Activated T-cell treated with anti-CD3 and anti-CD28 coated beads, Interleukin-2, amount 50 U/mL, for 72 hours (primary cell): Measurements from ENCODE around the gene GALK2. TPM values are rescaled to one million over a fixed set of nuclear protein-coding genes. Genes with fewer than 3 reads are reported as not detected.
A peak's percentile ranks its signal among the peaks of the same experiment; 100 is the strongest.
"Not testable (repeated sequence)": the region's sequence is repeated elsewhere in the genome, so short reads cannot be mapped to it uniquely, and the experiment has no call there.

ENCODE experiments used
- ATAC-seq, 2 donors: fragments of 150-1000 bp; cut with Tn5 transposase; replicated peaks in 1 of 2; 2 replicates each; pipeline ENCODE4 v1.10.0; 2021; ENCODE audit warnings: moderate library complexity in 2 of 2, mild to moderate bottlenecking in 1 of 2
- DNase-seq, 2 donors: peaks; one replicate each; pipeline ENCODE4 v3.0.0; 2021 to 2022; ENCODE audit warnings: mixed read lengths in 1 of 2
- H3K27ac Mint-ChIP-seq: one replicate; pipeline ENCODE4 v1.8.0; 2022; ENCODE audit warnings: mild to moderate bottlenecking, moderate library complexity, mixed read lengths
- H3K27me3 Mint-ChIP-seq: one replicate; pipeline ENCODE4 v1.8.0; 2022; ENCODE audit warnings: low read depth, mixed read lengths
- H3K36me3 Mint-ChIP-seq, 2 donors: one replicate each; pipeline ENCODE4 v1.8.0; 2022; ENCODE audit warnings: mixed read lengths in 2 of 2, mild to moderate bottlenecking in 1 of 2; ENCODE audit not compliant: insufficient read depth in 2 of 2
- H3K4me1 Mint-ChIP-seq: one replicate; pipeline ENCODE4 v1.8.0; 2022; ENCODE audit warnings: low read depth, mixed read lengths
- H3K4me3 Mint-ChIP-seq, 2 donors: one replicate each; pipeline ENCODE4 v1.8.0; 2022; ENCODE audit warnings: mild to moderate bottlenecking in 2 of 2, mixed read lengths in 2 of 2, moderate library complexity in 2 of 2
- H3K9me3 Mint-ChIP-seq, 2 donors: one replicate each; pipeline ENCODE4 v1.8.0; 2022; ENCODE audit warnings: mixed read lengths in 2 of 2
- total RNA-seq, 2 donors: library from RNA; stranded (reverse); gene quantifications; one replicate each; pipeline ENCODE4 v1.2.3, GENCODE V29; 2022

Gene GALK2
- total RNA-seq, 2 donors from 2014 or later, result 27.3 to 37.8 TPM

DNA sequence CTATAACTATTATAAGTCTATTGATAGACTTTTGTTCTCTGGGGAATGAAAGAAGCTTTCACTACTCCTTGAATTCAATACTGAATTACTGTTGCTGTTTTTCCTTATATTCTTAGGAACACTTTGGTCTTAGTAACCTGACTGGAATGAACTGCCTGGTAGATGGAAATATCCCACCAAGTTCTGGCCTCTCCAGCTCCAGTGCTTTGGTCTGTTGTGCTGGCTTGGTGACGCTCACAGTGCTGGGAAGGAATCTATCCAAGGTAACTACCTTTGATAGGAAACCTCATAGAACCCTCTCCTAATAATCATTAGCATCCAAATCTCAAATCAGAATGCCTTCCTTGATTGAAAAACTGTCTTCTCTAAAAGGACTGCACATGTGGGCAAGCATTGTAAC lies 69.1 kb downstream of the GALK2 start:
- Mint-ChIP-seq H3K9me3 (no peaks in the 10 kb centered on the region), H3K36me3 (peaks cover 0 to 5% of the 10 kb centered on the region in 2 donors), H3K27me3 (no peaks in the 10 kb centered on the region), H3K4me1 (peaks cover 6% of the 10 kb centered on the region), H3K27ac (no peak overlapping the region), H3K4me3 (no peak overlapping the region)
- ATAC-seq (no peak), DNase-seq (no peak)

DNA sequence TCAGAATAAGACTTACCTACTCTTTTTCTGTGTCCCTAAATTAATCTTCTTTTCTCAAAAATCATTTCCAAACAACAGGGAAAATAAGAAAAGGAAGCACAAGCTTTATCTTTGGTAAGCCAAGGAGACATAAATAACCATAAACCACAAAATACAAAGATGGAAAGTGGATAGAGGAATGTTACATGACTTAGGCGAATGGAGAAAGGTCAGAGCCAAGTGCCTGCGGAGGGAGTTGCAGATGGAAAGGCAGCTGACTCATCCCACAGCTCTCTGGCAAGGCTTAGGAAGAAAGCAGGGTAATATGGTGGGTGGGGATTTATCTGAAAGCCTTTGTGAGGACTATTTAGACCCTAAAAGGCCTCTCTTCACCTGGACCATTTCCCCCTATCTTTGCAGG lies 72.8 kb downstream of the GALK2 start:
- no peak for ATAC-seq
- no peak for DNase-seq

DNA sequence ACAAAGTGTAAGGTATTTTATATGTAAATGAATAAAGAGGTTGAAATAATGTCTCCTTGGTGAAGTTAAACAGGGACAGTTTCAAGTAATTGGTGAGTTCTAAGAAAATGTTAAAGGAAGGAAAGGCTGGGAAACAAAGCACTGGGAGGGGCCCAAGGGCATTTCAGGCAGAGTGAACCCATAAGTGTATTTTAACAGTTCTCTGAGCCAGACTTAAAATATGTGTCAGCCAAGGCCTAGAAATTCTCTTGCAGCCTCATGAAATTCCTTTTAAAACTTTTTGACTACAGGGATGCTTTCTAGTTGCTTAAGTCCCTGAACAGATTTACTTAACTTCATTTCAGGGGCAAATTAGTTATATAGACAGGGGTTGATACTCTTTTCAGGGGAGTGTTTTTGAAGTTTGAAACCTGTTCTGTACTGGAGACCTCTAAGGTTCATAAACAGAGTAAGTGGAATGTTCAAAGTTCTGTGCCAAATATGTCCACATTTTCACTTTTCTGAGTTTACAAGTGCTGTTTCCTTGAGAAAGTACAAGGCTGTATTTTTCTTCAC lies 77.6 kb downstream of the GALK2 start:
- no peak for DNase-seq
- H3K4me1 Mint-ChIP-seq, result no peaks in the 10 kb centered on the region
- peak overlapping the region; percentile 7 for H3K27ac Mint-ChIP-seq
- peaks cover 0 to 2% of the 10 kb centered on the region in 2 donors for H3K9me3 Mint-ChIP-seq
- no peaks in the 10 kb centered on the region for H3K27me3 Mint-ChIP-seq
- no peak overlapping the region for H3K4me3 Mint-ChIP-seq
- ATAC-seq, result no peak
- peaks cover 11 to 25% of the 10 kb centered on the region in 2 donors for H3K36me3 Mint-ChIP-seq

More for the DNA sequence above, 72.8 kb downstream of the GALK2 start:
- Mint-ChIP-seq H3K27ac (no peak overlapping the region), H3K27me3 (no peaks in the 10 kb centered on the region), H3K36me3 (peaks cover 2 to 15% of the 10 kb centered on the region in 2 donors), H3K4me1 (no peaks in the 10 kb centered on the region), H3K9me3 (no peaks in the 10 kb centered on the region), H3K4me3 (no peak overlapping the region)

DNA sequence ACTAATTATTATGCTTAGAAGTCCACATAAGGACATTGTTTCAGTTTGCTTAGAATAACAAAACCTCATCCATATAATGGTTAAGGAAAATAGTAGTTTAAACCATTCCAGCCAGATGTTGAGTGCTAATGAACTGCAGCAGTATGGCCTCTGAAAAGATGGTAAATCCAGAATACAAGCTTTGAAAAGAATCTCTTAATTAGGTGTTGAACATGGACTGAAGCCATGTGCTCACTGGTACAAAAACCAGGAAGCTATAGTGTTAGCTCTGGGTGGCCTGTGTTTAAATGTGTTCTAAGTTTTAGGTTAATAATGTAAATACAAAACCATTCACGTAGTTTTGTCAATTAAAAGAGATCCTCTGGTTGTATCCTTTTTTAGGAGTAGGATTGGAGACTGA lies 78.2 kb downstream of the GALK2 start:
- peaks cover 11 to 25% of the 10 kb centered on the region in 2 donors for H3K36me3 Mint-ChIP-seq
- no peak overlapping the region for H3K4me3 Mint-ChIP-seq
- no peak for DNase-seq
- no peaks in the 10 kb centered on the region for H3K4me1 Mint-ChIP-seq
- H3K9me3 Mint-ChIP-seq, result peaks cover 0 to 2% of the 10 kb centered on the region in 2 donors
- no peak for ATAC-seq
- H3K27me3 Mint-ChIP-seq, result no peaks in the 10 kb centered on the region
- no peak overlapping the region for H3K27ac Mint-ChIP-seq

DNA sequence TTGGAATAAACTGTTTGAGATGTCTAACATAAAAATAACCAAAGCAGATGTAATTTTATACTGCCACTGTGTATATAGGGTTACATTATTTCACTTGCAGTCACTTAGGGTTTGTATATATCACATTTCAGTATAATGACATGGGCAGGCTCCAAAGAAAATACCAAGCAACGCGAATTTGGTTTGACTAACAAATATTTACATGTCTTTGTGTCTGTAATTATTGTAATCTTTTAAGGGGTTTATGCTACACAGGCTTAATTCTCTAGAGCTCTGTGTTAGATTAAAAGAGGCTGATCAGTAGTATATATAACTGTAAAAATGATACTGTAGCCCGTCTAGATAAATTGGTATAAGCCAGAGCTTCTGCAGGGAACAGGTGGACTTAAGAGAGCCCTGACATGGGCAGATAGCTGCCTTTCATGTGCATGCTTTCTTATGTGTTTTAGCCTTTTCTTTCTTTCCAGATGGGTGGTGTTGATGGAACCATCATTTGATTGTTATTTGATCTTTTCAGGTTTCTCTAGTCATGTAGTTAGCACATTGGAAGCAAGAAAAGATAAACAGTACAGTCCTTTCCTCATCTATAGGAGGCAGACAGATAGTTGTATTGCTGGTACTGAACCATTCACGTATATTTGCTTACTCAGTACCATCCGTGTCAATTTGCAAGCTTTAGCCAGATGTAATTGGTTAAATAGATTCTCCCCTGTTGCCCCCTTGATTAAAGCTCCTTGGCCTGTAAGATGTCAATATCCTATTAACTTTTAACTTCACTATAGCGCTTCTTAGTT lies 86.1 kb downstream of the GALK2 start:
- Mint-ChIP-seq H3K4me3 (no peak overlapping the region), H3K27ac (no peak overlapping the region), H3K9me3 (peaks cover 0 to 3% of the 10 kb centered on the region in 2 donors), H3K4me1 (no peaks in the 10 kb centered on the region), H3K36me3 (peaks cover 2 to 10% of the 10 kb centered on the region in 2 donors), H3K27me3 (no peaks in the 10 kb centered on the region)
- no peak for DNase-seq
- ATAC-seq, result no peak

DNA sequence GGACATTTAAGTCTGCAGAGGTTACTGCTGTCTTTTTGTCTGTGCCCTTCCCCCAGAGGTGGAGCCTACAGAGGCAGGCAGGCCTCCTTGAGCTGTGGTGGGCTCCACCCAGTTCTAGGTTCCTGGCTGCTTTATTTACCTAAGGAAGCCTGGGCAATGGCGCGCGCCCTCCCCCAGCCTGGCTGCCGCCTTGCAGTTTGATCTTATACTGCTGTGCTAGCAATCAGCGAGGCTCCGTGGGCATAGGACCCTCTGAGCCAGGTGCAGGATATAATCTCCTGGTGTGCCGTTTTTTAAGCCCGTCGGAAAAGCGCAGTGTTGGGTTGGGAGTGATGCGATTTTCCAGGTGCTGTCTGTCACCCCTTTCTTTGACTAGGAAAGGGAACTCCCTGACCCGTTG lies 95.1 kb downstream of the GALK2 start:
- H3K27ac Mint-ChIP-seq, H3K27me3 Mint-ChIP-seq, H3K36me3 Mint-ChIP-seq, H3K9me3 Mint-ChIP-seq, H3K4me1 Mint-ChIP-seq, H3K4me3 Mint-ChIP-seq, ATAC-seq, DNase-seq: not testable (repeated sequence)

DNA sequence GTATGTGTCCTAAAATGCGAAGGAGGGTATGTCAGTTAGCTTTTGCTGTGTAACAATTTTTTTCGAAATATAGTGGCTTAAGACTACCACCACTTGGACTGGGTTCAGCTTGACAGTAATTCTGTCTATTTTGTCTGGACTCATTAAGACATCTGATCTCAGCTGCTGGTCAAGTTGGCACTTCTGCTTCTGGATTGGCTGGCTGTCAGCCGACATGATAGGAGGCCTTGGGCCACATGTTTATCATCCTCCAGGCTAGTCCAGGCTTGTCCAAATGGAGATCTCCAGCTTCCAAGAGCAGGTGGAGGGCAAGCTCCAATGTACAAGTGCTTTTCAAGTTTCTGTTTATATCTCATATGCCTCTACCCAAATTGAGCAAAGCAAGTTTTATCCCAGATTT lies 95.9 kb downstream of the GALK2 start:
- Mint-ChIP-seq H3K27me3 (no peaks in the 10 kb centered on the region), H3K9me3 (peaks cover 0 to 3% of the 10 kb centered on the region in 2 donors), H3K4me1 (peaks cover 16% of the 10 kb centered on the region), H3K27ac (no peak overlapping the region), H3K36me3 (peaks cover 0 to 8% of the 10 kb centered on the region in 2 donors), H3K4me3 (no peak overlapping the region)
- DNase-seq (no peak), ATAC-seq (no peak)

DNA sequence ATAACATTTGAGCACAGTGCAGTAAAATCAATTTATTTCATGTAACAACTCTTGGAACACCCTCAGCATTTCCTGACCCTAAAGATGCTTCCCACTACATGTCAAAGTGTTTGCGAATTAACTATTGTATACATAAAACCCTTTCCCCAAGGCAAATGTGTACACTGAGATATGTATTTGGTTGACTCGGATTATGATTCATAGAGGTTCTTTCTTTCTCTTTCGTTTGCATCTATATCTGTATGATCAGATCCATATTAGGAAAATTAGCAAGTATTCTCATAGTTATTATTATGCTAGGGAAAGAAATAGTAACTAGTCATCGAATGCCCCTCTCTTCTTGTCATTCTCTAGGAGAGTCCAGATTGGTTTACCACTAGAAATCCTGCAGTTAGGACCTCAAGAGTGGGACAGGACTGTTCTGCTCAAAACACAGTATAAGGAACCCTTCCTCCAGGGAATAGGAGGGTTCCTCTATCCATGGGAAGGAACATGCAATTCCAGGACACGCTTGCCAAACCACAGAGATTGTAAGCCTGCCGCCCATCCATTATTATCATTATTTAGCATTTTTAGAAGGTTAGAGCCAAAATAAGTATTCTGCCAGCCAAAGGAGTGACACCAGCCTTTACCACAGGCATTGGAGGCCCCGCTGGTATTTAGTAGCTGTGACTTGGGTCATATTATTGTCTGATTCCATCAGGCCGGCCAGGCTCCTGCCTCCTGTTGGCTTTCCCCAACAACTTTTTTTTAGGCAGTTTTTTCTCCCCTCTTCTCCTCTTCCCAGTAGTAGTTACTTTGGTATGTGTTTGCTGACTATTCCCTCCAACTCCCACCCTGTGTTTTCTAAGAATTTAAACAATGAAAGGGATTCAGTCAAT lies 100.7 kb downstream of the GALK2 start:
- Mint-ChIP-seq H3K4me3 (no peak overlapping the region), H3K27ac (no peak overlapping the region), H3K4me1 (peaks cover 17% of the 10 kb centered on the region), H3K36me3 (peaks cover 0 to 6% of the 10 kb centered on the region in 2 donors), H3K27me3 (no peaks in the 10 kb centered on the region), H3K9me3 (peaks cover 0 to 3% of the 10 kb centered on the region in 2 donors)
- DNase-seq (no peak), ATAC-seq (peak in 1 of 2 donors; percentile 51)

DNA sequence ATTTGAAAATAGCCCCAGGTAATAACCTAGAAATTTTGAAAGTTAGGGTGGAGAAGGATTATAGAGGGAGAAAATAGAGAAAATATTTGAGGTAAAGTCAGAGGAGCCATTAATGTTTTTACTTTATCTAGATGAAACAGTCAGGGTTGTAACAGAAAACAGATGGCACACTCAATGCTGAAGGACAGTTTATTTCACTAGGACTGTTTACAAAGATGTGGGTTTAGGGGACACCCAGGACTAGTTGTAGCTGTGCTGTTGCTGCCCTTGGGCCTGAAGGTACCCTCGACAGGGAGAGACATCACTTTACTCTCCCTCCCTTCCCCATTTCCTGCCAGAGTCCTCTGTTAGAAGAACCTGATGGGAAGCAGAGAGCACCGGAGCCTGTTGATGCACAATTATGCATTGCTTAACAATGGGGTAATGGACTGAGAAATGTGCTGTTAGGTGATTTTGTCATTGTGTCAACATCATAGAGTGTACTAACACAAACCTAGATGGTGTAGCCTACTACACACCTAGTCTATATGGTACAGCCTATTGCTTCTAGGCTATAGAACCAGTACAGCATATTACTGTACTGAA lies 103.8 kb downstream of the GALK2 start:
- Mint-ChIP-seq H3K4me1 (peaks cover 10% of the 10 kb centered on the region), H3K27me3 (no peaks in the 10 kb centered on the region), H3K9me3 (no peaks in the 10 kb centered on the region), H3K36me3 (peaks cover 0 to 4% of the 10 kb centered on the region in 2 donors), H3K27ac (no peak overlapping the region), H3K4me3 (no peak overlapping the region)
- no peak for DNase-seq
- ATAC-seq, result no peak

DNA sequence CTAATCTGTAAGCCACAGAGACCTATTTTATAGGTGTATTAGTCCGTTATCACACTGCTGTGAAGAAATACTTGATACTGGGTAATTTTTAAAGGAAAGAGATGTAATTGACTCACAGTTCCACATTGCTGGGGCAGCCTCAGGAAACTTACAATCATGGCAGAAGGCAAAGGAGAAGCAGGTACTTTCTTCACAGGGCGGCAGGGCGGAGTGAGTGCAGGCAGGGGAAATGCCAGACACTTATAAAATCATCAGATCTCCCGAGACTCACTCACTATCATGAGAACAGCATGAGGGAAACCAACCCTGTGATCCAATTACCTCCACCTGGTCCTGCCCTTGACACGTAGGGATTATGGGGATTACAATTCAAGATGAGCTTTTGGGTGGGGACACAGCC lies 108.7 kb downstream of the GALK2 start:
- no peaks in the 10 kb centered on the region for H3K4me1 Mint-ChIP-seq
- DNase-seq (no peak), ATAC-seq (no peak)
- H3K9me3 Mint-ChIP-seq, result peaks cover 0 to 4% of the 10 kb centered on the region in 2 donors
- peaks cover 4 to 10% of the 10 kb centered on the region in 2 donors for H3K36me3 Mint-ChIP-seq
- H3K4me3 Mint-ChIP-seq, result no peak overlapping the region
- peak overlapping the region; percentile 10 for H3K27ac Mint-ChIP-seq
- no peaks in the 10 kb centered on the region for H3K27me3 Mint-ChIP-seq

DNA sequence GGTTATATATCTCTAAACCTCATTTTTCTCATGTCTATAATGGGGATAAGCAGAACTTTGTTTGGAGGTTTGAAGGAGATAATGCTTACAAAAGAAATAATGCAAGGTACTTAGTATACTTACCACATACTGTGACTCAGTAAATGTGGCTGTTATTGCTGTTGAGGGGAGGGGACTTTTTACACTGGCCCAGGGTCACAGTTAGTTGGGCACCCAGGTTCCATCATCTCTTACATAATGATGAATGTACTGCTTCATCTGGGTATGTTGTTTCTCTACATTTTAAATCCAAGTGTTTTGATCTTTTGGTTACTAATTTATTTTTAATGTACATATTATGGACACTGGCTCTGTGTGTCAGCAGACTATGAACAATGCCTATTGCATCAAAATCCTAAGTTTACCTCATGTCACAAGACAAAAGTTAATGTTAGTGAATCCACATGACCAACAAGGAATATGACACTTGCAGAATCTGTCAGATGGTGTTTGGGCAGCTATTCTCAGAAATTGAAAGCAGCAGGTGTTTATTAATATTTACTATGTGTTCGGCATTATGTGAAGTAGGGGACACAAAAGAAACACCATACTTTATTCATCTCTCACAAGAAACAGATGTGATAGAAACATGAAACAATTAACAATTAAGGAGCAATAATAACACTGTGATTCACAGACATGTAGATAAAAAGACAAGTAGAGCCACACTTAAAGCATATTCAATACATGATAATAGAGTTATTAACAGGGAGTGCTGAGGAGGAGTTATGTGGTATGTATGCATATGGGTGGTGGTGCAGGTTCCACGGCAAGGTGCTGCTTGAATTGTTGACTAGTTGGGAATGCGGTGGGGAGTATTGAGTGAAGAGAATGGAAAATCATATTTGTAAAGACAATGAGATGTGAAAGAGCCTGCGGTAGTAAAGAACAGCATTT lies 109.7 kb downstream of the GALK2 start:
- Mint-ChIP-seq H3K4me1 (no peaks in the 10 kb centered on the region), H3K27me3 (no peaks in the 10 kb centered on the region), H3K36me3 (peaks cover 5 to 11% of the 10 kb centered on the region in 2 donors), H3K27ac (peak overlapping the region; percentile 25), H3K9me3 (peaks cover 0 to 4% of the 10 kb centered on the region in 2 donors), H3K4me3 (no peak overlapping the region)
- DNase-seq, result no peak
- no peak for ATAC-seq

DNA sequence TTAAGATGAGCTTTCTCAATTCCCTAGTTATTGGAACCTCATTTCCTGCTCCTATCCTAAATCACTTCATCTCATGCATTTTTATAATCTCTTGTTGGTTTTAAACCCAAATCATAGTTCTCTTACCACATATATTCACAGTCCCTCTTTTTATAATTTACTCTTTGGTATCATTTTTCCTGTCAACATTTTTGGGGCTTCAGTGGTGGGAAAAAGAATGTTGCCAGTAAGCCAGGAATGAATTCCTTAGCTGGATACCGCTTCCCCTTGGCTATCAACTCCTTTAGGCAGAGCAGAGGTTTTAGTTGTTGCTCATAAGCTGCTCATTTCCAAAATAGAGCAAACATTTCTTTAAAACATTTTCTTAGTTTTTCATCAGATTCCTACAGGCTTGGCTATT lies 112.3 kb downstream of the GALK2 start:
- H3K36me3 Mint-ChIP-seq, result peaks cover 13 to 29% of the 10 kb centered on the region in 2 donors
- ATAC-seq (no peak), DNase-seq (no peak)
- peaks cover 19% of the 10 kb centered on the region for H3K4me1 Mint-ChIP-seq
- peaks cover 0 to 5% of the 10 kb centered on the region in 2 donors for H3K9me3 Mint-ChIP-seq
- H3K4me3 Mint-ChIP-seq, result no peak overlapping the region
- H3K27ac Mint-ChIP-seq, result no peak overlapping the region
- no peaks in the 10 kb centered on the region for H3K27me3 Mint-ChIP-seq
